ENCODE results near the gene CFAP52.
"Not testable (repeated sequence)": the region's sequence is repeated elsewhere in the genome, so short reads cannot be mapped to it uniquely, and the experiment has no call there.

Gene CFAP52, protein sequence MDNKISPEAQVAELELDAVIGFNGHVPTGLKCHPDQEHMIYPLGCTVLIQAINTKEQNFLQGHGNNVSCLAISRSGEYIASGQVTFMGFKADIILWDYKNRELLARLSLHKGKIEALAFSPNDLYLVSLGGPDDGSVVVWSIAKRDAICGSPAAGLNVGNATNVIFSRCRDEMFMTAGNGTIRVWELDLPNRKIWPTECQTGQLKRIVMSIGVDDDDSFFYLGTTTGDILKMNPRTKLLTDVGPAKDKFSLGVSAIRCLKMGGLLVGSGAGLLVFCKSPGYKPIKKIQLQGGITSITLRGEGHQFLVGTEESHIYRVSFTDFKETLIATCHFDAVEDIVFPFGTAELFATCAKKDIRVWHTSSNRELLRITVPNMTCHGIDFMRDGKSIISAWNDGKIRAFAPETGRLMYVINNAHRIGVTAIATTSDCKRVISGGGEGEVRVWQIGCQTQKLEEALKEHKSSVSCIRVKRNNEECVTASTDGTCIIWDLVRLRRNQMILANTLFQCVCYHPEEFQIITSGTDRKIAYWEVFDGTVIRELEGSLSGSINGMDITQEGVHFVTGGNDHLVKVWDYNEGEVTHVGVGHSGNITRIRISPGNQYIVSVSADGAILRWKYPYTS

DNA sequence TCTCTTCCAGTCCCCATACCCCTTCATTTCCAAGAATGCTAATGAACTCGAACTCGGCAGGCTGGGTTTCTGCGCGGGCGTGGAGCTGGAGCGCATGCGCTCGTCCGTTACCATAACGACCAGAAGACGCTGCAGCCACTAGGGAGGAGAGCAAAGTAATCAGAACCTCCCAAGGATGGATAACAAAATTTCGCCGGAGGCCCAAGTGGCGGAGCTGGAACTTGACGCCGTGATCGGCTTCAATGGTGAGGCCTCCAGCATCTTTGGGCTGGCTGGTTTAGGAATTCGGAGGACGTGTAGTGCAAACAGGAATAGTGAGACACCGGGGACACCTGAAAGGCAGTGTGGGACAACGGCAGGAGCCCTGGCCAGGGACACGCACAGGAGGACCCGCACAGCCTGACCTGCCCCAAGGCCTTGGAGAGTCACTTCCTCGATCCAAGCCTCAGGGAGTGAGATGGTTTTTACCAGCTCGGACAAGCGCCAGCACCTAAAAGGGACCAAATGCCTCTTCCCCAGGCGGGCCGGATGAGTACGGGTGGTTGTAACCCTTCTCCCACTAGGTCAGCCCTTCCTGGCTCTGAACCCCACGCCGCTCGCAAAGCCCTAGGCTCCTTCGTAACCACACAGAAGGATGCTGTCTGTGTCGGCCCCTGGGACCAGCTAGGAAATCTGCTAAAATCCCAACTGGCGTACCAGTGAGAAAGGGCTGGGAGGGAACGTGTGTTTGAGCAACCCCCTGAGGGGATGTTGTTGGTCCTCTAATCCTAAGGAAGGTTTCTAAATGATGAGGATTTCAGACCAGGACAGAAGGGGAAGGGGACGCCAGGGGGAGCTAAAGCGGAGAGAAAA, at the start of gene CFAP52:
CFAP52 (plus strand) TSS at position 122 of the 852 bp plus-strand sequence; CDS start at position 176, 54 bp downstream.
- DNase-seq (ENCODE audit: low read depth): peak; percentile 58

DNA sequence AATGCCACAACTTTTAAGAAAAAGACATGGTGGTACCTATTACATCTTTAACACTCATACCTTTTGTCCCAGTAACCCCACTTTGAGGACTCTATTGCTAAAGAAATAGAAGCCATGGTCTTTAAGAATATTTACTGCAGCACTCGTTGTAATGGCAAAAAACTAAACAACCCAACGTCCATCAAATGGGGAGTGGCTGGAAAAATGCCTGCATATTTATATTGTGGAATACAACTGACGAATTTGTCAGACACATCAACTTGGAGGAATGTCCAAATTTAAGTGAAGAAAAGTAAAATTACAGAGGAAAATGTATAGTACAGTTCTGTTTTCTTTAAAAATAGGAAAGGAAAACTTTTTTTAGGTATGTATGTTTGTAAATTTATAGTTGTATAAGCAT, 48.7 kb upstream of the CFAP52 start:
- DNase-seq (ENCODE audit: low read depth): no peak

DNA sequence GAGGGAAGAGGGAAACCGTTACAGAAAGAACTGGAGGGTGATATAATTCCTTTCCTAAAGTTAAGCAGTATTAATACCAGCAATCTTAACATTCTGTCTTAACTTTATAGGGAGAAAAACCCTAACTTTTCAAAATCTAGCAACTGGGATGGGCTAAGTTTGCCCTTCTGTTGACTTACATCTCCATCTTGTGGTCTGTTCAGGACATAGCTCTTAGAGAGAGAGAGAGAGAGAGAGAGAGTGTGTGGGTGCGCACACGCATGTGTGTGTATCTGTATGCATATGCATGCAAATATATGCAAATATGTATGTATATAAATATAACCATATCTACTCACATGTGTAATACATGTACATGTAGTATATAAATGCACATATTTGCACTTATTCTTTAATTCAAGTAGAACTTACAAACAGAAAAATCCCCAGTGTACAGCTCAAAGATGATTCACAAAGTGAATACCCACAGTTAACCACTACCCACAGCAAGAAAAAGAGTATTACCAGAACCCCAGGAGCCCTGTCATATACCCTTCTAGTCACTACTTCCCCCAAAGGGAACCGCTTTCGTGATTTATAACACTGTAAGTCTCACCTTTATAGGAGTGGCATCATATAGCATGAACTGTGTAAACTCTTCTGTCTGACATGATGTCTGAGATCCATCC, 47.3 kb upstream of the CFAP52 start:
- no peak for DNase-seq (ENCODE audit: low read depth)

DNA sequence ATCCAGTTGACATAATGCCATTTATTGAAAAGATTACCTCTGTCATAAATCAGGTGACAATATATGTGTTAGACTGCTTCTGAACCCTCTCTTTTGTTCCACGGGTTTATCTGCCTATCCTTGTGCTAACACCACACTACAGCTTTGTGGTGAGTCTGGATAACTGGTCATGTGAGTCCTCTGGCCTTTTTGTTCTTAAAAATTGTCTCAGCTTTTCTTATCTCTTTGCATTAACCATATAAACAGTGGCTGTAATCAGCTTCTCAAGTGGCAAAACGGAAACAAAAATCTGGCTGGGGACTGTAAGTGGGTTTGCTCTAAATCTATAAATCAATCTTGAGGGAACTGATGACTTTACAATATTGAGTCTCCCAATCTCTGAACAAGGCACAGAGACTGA, 45.4 kb upstream of the CFAP52 start:
- no peak for DNase-seq (ENCODE audit: low read depth)

DNA sequence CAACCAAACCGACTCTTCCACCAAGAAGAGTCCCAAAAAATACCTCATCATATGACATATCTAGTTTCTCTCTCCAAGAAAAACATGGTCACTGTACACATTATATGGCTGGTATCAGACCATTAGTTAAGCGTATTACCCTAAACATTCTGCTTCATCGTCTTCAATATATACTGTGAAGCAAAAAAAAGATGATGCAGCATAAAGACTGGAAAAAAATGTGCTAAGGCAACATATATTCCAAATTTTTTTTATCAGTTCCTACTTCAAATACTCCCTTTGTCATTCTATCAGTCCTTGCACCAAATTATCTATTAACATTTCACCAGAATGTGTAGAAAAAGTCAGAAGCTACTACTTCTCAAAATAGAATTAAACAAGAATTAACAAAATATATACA, 43.7 kb upstream of the CFAP52 start:
- DNase-seq (ENCODE audit: low read depth): no peak

DNA sequence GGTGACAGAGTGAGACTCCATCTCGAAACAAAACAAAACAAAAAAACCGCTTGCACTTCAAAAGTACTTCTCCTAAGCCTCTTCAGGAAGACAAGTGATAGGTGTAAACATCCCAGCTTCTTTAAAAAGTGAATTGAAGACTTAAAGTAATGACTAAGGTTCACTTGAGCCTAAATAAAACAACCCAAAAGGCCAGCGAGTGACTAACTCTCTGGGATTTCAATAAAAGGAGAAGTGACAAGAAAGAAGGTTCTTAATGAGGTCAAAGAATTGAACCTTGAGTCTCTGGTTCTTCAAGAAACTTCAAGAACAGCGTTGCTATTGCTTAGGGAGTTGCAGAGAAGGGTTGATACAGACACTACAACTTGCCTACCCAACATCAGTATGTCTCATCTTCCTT, 43.0 kb upstream of the CFAP52 start:
- no peak for DNase-seq (ENCODE audit: low read depth)

DNA sequence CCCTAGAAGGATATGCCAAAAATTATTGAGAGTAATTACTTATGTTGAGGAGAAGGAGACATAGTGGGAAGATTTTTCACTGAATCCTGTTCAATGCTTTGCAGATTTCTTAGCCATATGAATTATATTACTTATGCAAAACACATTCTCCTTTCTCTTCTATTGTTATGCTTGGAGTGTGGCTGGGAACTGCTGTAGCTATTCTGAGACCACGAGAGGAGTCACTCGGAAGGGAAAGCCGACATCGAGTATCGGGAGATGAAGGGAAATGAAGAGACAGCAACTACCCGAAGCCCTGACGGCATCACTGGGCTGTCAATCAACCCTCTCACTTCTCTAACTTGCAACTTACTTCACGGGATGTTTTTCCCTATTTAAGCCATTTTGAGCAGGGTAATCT, 40.4 kb upstream of the CFAP52 start:
- DNase-seq (ENCODE audit: low read depth): no peak

DNA sequence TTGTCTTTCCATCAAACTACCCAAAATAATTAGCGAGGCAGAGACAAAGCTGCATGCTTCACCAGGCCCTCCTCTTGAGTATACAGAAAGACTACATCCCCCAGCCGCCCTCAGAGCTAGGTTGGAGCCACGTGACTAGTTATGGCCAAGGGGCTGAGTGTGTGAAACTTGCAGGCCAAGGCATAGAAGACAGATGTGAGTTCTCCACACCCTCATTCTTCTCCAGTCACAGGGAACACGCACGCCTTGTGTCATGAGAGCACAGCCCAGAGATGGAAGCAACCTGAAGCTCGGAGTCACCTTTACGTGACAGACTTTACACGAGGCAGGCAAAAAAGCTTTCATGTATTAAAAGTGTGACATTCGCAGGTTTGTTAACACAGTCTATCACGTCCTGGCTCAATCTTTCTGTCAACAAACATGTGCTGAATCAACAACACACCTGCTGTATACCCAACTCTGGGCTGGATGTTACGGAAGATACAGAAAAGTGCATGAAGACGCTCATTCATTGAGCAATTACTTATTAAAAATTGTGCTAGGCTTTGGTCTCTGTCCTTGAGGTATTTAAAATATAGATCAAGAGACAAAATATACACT, 39.2 kb upstream of the CFAP52 start:
- DNase-seq (ENCODE audit: low read depth): no peak

DNA sequence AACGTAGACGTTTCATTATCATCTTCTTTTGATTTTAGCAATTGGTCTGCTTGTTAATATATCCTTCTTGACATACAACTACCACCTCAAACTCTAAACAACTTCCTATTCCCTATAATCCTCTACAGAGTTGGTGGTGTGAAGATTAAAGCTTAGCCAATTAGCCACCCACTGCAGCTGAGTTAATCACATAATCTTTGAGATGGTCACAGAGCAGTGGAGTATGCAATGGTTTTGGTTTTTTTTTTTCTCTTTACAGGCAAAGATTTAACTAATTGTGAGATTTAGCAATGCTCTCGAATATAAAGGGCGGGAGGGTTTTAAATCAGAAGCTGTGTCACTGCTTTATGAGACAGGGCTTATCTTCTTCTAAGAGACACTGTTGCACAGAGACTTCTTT, 37.8 kb upstream of the CFAP52 start:
- DNase-seq (ENCODE audit: low read depth): no peak

DNA sequence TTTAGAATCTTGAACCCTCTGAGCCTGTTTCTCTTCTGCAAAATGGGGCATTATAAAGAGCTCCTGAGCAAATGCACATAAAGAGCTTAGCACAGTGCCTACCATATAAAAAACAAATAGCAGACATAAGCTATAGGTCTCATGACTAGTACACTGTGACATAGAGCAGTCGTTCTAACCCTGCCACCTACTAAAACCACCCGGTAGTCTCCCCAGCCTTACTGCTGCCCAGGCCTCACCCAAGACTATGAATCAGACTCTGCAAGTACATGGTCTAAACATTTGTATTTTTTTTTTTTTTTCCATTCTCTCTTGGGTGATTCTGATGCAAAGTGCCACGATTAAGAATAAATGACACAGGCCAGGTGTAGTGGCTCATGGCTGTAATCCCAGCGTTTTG, 34.7 kb upstream of the CFAP52 start:
- DNase-seq (ENCODE audit: low read depth): no peak

DNA sequence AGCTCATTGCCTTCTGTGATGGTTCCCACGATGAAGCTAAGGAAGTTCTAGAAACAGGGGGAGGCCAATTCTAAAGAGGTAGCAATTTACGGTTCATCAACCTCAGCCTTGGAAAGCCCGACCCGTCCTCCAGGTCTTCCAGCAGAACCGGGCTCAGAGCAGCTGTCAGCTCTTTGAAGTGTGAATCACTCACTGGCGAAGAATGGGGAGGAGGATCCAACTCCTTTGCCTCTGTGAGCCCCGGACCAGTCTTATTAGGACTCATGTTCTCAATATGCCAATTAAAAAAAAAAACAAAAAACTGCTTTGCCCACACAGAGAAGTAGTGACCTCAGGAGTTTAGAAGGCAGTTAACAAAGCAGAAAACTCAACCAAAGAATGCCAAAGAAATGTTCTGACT, 32.2 kb upstream of the CFAP52 start:
- no peak for DNase-seq (ENCODE audit: low read depth)

DNA sequence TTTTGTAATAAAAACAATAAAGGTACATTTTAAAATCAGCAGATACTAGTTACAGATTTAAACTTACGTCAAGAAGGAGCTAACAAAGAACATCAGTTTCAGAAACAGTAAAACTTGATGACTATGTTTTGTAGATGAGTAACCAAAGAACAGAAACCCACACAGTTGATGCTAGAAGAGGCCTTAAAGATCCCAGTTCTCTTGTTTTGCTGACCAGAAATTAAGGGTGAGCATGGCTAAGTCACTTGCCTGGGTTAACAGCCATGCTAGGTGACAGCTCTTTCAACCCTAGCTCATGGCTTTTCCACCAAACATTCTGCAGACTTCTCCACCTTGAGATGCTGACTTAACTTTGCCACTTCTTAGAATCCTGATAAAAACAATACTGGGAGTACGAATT, 27.2 kb upstream of the CFAP52 start:
- no peak for DNase-seq (ENCODE audit: low read depth)

DNA sequence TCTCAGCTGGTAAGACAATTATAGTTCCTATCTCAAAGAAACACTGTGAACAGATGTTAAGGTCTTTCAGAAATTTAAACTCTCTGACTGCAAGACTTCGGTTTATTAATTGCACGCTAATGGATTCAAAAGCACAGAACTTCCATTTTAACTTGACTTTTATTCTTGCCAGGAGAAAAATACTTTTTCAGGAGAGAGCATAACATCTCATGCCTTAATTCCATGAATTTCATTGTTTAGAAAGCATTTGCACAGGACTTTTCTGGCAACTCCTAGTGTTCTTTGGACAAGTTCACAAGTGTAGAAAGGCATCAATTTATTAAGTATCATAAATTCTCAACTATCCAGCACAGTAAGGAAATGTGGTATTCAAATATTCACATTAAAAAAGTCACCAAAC, 23.3 kb upstream of the CFAP52 start:
- DNase-seq (ENCODE audit: low read depth): no peak

DNA sequence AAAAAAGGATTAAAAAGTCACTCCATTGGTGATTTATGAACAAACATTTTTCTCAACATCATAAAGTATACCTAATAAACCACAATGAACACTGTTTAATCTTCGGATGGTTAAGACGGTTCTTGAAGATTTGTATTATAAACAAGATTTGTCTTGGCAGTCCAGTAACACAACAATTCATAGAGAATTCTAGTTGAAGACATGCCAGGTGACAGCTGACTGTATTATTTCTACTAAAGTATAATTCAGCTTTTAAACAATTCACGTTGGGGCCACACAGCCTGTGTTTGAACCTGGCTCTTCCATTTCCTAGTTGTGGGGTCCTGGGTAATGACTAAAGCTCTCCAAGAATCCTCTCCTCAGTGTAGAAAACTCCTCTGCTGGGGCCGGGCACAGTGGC, 22.8 kb upstream of the CFAP52 start:
- no peak for DNase-seq (ENCODE audit: low read depth)

DNA sequence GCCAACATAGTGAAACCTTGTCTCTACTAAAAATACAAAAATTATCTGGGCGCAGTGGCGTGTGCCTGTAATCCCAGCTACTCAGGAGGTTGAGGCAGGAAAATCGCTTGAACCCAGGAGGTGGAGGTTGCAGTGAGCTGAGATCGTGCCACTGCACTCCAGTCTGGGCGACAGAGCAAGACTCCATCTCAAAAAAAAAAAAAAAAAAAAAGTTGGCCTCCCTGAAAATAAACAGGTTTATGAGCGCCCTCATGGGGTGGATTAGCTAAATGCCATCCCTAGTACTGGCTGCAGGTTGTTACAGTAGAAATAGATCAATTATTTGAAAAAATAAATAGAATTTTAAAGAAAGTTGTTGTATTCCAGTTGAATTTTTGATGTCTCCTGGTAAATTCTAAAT, 21.7 kb upstream of the CFAP52 start:
- DNase-seq (ENCODE audit: low read depth): not testable (repeated sequence)

DNA sequence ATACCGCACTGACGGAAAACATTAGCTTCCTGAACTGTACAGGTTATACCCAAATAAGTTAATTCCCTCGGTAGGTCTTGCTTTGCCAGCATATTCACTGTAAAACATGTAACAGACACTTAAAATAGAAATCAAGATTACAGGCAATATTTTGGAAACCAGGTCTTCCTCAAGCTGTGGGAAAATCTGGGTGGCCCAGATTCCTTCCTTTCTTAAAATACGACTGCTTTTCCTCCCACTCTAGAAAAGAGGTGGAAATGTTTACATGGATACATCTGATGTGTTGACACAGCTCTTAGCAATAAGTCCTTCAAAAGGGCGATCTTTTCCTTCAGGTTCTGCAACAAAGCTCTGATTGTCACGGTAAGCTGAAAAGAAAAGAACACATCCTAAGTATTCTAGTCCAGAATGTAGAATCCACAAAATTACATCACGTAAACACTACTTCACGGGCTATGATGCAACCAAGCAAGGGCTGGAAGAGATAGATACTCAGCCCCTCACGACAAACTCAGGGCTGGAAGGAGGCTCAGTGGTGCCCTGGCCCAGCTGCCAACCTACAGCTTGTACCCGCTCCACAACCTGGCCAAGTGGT, 19.2 kb upstream of the CFAP52 start:
- no peak for DNase-seq (ENCODE audit: low read depth)

DNA sequence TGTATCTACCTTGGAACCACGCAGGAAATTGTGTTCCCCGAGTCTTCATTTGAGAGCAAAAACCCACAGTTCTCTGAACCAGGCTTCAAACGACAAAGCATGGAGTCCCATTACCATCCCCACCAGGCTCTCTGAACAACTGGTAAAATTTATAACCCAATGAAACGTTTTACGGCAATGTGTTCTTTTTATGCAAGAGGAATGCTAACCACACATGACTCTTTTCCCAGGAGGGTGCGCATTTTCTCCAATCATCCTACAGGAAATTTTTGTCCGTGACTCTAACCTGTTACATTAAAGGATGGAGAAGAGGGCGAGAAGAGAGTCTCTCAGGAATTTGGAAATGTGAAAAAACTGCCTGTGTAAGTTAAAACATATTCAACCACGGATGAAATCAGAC, 18.6 kb upstream of the CFAP52 start:
- DNase-seq (ENCODE audit: low read depth): no peak

DNA sequence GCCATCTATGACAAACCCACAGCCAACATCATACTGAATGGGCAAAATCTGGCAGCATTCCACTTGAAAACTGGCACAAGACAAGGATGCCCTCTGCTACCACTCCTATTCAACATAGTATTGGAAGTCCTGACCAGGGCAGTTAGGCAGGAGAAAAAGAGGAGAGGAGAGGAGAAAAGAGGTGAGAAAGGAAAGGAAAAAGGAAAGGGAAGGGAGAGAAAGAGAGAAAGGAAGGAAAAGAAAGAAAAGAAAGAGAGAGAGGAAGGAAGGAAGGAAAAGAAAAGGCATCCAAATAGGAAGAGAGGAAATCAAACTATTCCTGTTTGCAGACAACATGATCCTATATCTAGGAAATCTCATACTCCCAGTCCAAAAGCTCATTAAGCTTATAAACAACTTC, 12.3 kb upstream of the CFAP52 start:
- no peak for DNase-seq (ENCODE audit: low read depth)

DNA sequence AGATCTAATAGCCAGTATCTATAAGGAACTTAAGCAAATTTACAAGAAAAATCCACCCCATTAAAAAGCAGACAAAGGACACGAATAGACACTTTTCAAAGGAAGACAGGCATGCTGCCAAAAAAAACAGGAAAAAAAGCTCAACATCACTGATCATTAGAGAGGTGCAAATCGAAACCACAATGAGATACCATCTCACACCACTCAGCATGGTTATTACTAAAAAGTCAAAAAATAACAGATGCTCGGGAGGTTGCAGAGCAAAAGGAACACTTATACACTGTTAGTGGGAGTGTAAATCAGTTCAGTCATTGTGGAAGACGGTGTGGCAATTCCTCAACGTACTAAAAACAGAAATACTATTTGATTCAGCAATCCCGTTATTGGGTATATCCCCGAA, 10.4 kb upstream of the CFAP52 start:
- DNase-seq (ENCODE audit: low read depth): no peak

DNA sequence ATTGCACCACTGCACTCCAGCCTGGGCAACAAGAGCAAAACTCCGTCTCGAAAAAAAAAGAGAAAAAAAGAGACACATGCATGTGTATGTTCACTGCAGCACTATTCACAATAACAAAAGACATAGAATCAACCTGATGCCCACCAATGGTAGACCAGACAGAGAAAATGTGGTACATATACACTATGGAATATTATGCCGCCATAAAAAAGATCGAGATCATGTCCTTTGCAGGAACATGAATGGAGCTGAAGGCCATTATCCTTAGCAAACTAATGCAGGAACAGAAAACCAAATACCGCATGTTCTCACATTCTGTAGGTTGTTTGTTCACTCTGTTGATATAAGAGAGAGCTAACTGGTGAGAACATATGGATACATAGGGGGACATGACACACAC, 9.7 kb upstream of the CFAP52 start:
- not testable (repeated sequence) for DNase-seq (ENCODE audit: low read depth)

DNA sequence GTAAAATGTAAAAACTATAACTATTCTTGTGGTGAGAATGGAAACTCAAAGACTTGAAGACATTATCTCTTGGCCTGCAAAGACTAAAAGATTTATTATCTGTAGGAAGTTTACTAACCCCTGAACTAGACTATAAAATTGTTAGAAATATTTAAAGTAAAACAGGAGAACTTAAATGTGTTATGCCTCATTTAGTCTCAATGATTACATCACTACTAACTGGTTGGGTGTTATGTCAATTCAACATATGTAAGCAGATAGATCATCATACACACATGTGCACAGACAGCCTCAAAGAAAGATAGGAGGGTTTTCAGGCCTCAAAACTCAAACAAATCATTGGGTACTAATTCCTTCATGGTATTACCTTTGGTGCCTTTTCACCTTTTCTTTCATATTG, 8.4 kb upstream of the CFAP52 start:
- DNase-seq (ENCODE audit: low read depth): no peak

All from activated gamma-delta T cell treated with anti-CD3 and anti-CD28 coated beads, Interleukin-2, amount 50 U/mL, for 16 hours (primary cell).